ENCODE measurements around the gene ABCA2. TPM values are rescaled to one million over a fixed set of nuclear protein-coding genes. Genes with fewer than 3 reads are reported as not detected.

ABCA2 gene
- total RNA-seq, 1 experiment from 2014 or later: 21.7 TPM

- no TSS peak for BruUV-seq (replicated peaks)
- ChIA-PET CTCF (interaction anchor here (0.6 to 8.1 kb wide), 5 partner anchors 13 to 136 kb away, joined by 3 to 85 read pairs (median 4); partner anchors contain the start of genes NPDC1 and SAPCD2), POLR2A (no interaction called here)
- intact Hi-C loops (cut with micrococcal nuclease): no loop called here
- no peaks in the 10 kb centered on the region for H3K27me3 Mint-ChIP-seq (ENCODE audit: insufficient read depth, unreplicated experiment)
- H3K4me1 Mint-ChIP-seq (ENCODE audit: insufficient read depth, unreplicated experiment): peaks cover 8% of the 10 kb centered on the region
- H3K4me3 Mint-ChIP-seq (ENCODE audit: unreplicated experiment): no peak within 1 kb of the TSS
- H3K9me3 Mint-ChIP-seq (ENCODE audit: unreplicated experiment): no peaks in the 10 kb centered on the region
- H3K36me3 Mint-ChIP-seq (ENCODE audit: insufficient read depth, unreplicated experiment): peaks cover 5% of the 10 kb centered on the region
- DNase-seq (ENCODE audit: unreplicated experiment): no peak
- no peak for TF ChIP-seq CTCF (IDR thresholded peaks at IDR 0.05; ENCODE audit: unreplicated experiment)
- no peak within 1 kb of the TSS for H3K27ac Mint-ChIP-seq (ENCODE audit: low read depth, unreplicated experiment)
Observed at GRCh38 chr9:137031904-137032640, 4.0 kb upstream of the ABCA2 start, which contains the start of gene FUT7. Gene FUT7 (minus strand): TSS chr9:137032088. CDS start chr9:137031991, 97 bp downstream.

- ChIA-PET CTCF (interaction anchor here (0.7 to 8.1 kb wide), 10 partner anchors 14 to 312 kb away, joined by 3 to 85 read pairs (median 8); partner anchors contain the start of genes NPDC1 and SAPCD2), POLR2A (interaction anchor here (0.6 kb wide), 1 partner anchor 394 kb away, joined by 3 read pairs; no protein-coding TSS in a partner anchor)
- Mint-ChIP-seq H3K4me1 (ENCODE audit: insufficient read depth, unreplicated experiment) (peaks cover 8% of the 10 kb centered on the region), H3K9me3 (ENCODE audit: unreplicated experiment) (no peaks in the 10 kb centered on the region), H3K36me3 (ENCODE audit: insufficient read depth, unreplicated experiment) (peaks cover 5% of the 10 kb centered on the region), H3K27ac (ENCODE audit: low read depth, unreplicated experiment) (no peak overlapping the region), H3K27me3 (ENCODE audit: insufficient read depth, unreplicated experiment) (no peaks in the 10 kb centered on the region), H3K4me3 (ENCODE audit: unreplicated experiment) (no peak overlapping the region)
- intact Hi-C loops (cut with micrococcal nuclease): no loop called here
- no peak for DNase-seq (ENCODE audit: unreplicated experiment)
- no TSS peak for BruUV-seq (replicated peaks)
- no peak for TF ChIP-seq CTCF (IDR thresholded peaks at IDR 0.05; ENCODE audit: unreplicated experiment)
Observed at GRCh38 chr9:137030538-137031527, 2.8 kb upstream of the ABCA2 start.

GRCh38 chr9:137030006-137030405 is 2.0 kb upstream of the ABCA2 start:
- peaks cover 8% of the 10 kb centered on the region for H3K4me1 Mint-ChIP-seq (ENCODE audit: insufficient read depth, unreplicated experiment)
- H3K36me3 Mint-ChIP-seq (ENCODE audit: insufficient read depth, unreplicated experiment): peaks cover 5% of the 10 kb centered on the region
- H3K27ac Mint-ChIP-seq (ENCODE audit: low read depth, unreplicated experiment): no peak overlapping the region
- DNase-seq (ENCODE audit: unreplicated experiment): no peak
- no peak overlapping the region for H3K4me3 Mint-ChIP-seq (ENCODE audit: unreplicated experiment)
- POLR2A ChIA-PET: interaction anchor here (0.6 to 1.9 kb wide), 3 partner anchors 13 to 395 kb away, joined by 3 to 4 read pairs (median 3); no protein-coding TSS in a partner anchor
- no peaks in the 10 kb centered on the region for H3K27me3 Mint-ChIP-seq (ENCODE audit: insufficient read depth, unreplicated experiment)
- no peak for TF ChIP-seq CTCF (IDR thresholded peaks at IDR 0.05; ENCODE audit: unreplicated experiment)
- no peaks in the 10 kb centered on the region for H3K9me3 Mint-ChIP-seq (ENCODE audit: unreplicated experiment)
- intact Hi-C loops (cut with micrococcal nuclease): no loop called here
- no TSS peak for BruUV-seq (replicated peaks)
- CTCF ChIA-PET: interaction anchor here (0.6 to 8.1 kb wide), 41 partner anchors 8 to 587 kb away, joined by 3 to 85 read pairs (median 5); partner anchors contain the start of genes AJM1, C8G, CLIC3 and MAN1B1

Measured in MCF 10A (cell line).